PC-3 (cell line): ENCODE results near the gene AGAP1.

Experiments used
- EZH2 ChIP-seq: fragments of 300-600 bp; sonication (generic); IDR thresholded peaks from one replicate; pipeline ENCODE4 v1.6.1; 2017; ENCODE audit warnings: antibody characterized with exemption, mild to moderate bottlenecking, low read length; ENCODE audit not compliant: unreplicated experiment
- EZH2phosphoT487 ChIP-seq: fragments of 300-600 bp; sonication (generic); IDR thresholded peaks from 2 replicates; pipeline ENCODE4 v1.6.1; 2018; ENCODE audit warnings: mild to moderate bottlenecking, antibody characterized with exemption, low read length, borderline replicate concordance
- TF ChIP-seq, protein P1 (sequence below): fragments of 300-600 bp; sonication (generic); conservative IDR thresholded peaks from 2 replicates; pipeline ENCODE4 v1.5.1; 2017; ENCODE audit warnings: antibody characterized with exemption, low read depth, mild to moderate bottlenecking, low read length

DNA sequence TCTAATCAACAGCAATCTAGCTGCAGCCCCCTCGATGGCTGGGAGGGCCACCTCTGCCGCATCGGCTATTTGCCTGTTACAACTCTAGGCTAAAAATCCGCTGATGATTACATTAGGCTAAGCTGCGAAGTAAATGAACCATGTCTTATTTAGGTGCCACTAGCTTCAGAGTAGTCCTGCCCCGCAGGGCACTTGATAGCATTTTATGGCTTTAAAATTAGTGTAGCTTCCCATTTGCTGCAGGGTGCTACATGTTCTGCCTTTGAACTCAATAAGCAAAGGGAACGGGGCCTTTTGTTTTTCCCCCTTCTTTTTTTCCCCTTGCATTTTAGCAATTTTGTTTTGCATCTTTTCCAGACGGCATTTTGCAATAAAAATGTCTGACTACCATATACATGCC is 404.1 kb downstream of the AGAP1 start:
- TF ChIP-seq, protein P1, sequence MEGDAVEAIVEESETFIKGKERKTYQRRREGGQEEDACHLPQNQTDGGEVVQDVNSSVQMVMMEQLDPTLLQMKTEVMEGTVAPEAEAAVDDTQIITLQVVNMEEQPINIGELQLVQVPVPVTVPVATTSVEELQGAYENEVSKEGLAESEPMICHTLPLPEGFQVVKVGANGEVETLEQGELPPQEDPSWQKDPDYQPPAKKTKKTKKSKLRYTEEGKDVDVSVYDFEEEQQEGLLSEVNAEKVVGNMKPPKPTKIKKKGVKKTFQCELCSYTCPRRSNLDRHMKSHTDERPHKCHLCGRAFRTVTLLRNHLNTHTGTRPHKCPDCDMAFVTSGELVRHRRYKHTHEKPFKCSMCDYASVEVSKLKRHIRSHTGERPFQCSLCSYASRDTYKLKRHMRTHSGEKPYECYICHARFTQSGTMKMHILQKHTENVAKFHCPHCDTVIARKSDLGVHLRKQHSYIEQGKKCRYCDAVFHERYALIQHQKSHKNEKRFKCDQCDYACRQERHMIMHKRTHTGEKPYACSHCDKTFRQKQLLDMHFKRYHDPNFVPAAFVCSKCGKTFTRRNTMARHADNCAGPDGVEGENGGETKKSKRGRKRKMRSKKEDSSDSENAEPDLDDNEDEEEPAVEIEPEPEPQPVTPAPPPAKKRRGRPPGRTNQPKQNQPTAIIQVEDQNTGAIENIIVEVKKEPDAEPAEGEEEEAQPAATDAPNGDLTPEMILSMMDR = no peak
- TF ChIP-seq EZH2 (no peak), EZH2phosphoT487 (no peak)
